22Rv1 (cell line): ENCODE data around the gene CFAP61.

Source experiments
- CTCF ChIP-seq: fragments of 450-650 bp; IDR thresholded peaks from 2 replicates; pipeline ENCODE4 v1.5.1; 2017; ENCODE audit warnings: mild to moderate bottlenecking
- ZFX ChIP-seq: fragments of 450-650 bp; IDR thresholded peaks from 2 replicates; pipeline ENCODE4 v1.6.1; 2017; ENCODE audit warnings: antibody characterized with exemption, borderline replicate concordance

- TF ChIP-seq CTCF (no peak), ZFX (no peak)
Observed at GRCh38 chr20:20100881-20101280, 48.5 kb downstream of the CFAP61 start.
